CD14-positive monocyte (primary cell): ENCODE measurements around the gene PMEPA1. TPM values are rescaled to one million over a fixed set of nuclear protein-coding genes. Genes with fewer than 3 reads are reported as not detected.

Source experiments
- DNase-seq, 3 donors: peaks; one replicate each; pipeline ENCODE4 v3.0.0-alpha.2; 2011 to 2022
- H2AFZ ChIP-seq: 2 replicates; pipeline ENCODE4 v1.6.0; 2012; ENCODE audit warnings: mild to moderate bottlenecking, low read depth, low read length, inconsistent platforms; ENCODE audit not compliant: insufficient read depth, poor library complexity, severe bottlenecking
- H3K27ac ChIP-seq, 2 donors: 1 replicate in 1 of 2; 2 replicates in 1 of 2; pipeline ENCODE4 v1.5.1; 2012 to 2013; ENCODE audit warnings: low read length in 2 of 2, control low read depth in 1 of 2, inconsistent platforms in 1 of 2, low read depth in 1 of 2, mild to moderate bottlenecking in 1 of 2
- H3K27me3 ChIP-seq, 2 donors: one replicate each; pipeline versions ENCODE4 v1.6.0 to v1.6.1; 2011 to 2013; ENCODE audit warnings: low read length in 2 of 2; ENCODE audit not compliant: control insufficient read depth in 2 of 2, insufficient read depth in 2 of 2
- H3K36me3 ChIP-seq, 2 donors: replicated peaks in 1 of 2; 1 replicate in 1 of 2; 2 replicates in 1 of 2; pipeline versions ENCODE4 v1.5.1 to v1.6.1; 2012 to 2013; ENCODE audit warnings: low read length in 2 of 2, control low read depth in 1 of 2, inconsistent platforms in 1 of 2, mild to moderate bottlenecking in 1 of 2; ENCODE audit not compliant: insufficient read depth in 2 of 2, control insufficient read depth in 1 of 2
- H3K4me1 ChIP-seq, 2 donors: 1 replicate in 1 of 2; 2 replicates in 1 of 2; pipeline versions ENCODE4 v1.5.1 to v1.6.1; 2012 to 2013; ENCODE audit warnings: low read length in 2 of 2, control low read depth in 1 of 2, inconsistent platforms in 1 of 2, mild to moderate bottlenecking in 1 of 2, moderate library complexity in 1 of 2; ENCODE audit not compliant: insufficient read depth in 2 of 2, control insufficient read depth in 1 of 2
- H3K4me2 ChIP-seq: replicated peaks from 2 replicates; pipeline ENCODE3; 2012; ENCODE audit warnings: low read length, moderate library complexity, mild to moderate bottlenecking; ENCODE audit not compliant: poor library complexity, severe bottlenecking; ENCODE audit errors: extremely low read depth
- H3K4me3 ChIP-seq, 3 experiments: fragments of 200-600 bp in 1 of 3; sonication (generic) in 1 of 3; replicated peaks in 1 of 3; 1 replicate in 2 of 3; 2 replicates in 1 of 3; pipeline ENCODE4 v1.5.1; 2011 to 2013; ENCODE audit warnings: low read length in 3 of 3, mild to moderate bottlenecking in 3 of 3, control low read depth in 2 of 3, low read depth in 2 of 3, inconsistent platforms in 1 of 3, moderate library complexity in 1 of 3
- H3K79me2 ChIP-seq: 2 replicates; pipeline ENCODE4 v1.6.0; 2012; ENCODE audit warnings: mild to moderate bottlenecking, control low read depth, inconsistent platforms, low read length, moderate library complexity; ENCODE audit not compliant: insufficient read depth
- H3K9ac ChIP-seq: 2 replicates; pipeline ENCODE4 v1.6.0; 2017; ENCODE audit warnings: low read length, mild to moderate bottlenecking; ENCODE audit not compliant: insufficient read depth, poor library complexity, severe bottlenecking
- H3K9me3 ChIP-seq, 2 donors: replicated peaks in 1 of 2; 1 replicate in 1 of 2; 2 replicates in 1 of 2; pipeline versions ENCODE4 v1.5.1 to v1.6.1; 2012 to 2013; ENCODE audit warnings: low read length in 2 of 2, control low read depth in 1 of 2; ENCODE audit not compliant: control insufficient read depth in 1 of 2, insufficient read depth in 1 of 2
- H4K20me1 ChIP-seq: 2 replicates; pipeline ENCODE4 v1.6.0; 2012; ENCODE audit warnings: mild to moderate bottlenecking, low read length, control low read depth, moderate library complexity; ENCODE audit not compliant: insufficient read depth
- H3K27ac Mint-ChIP-seq, 7 donors: one replicate each; pipeline ENCODE4 v1.8.0; 2020; ENCODE audit warnings: mild to moderate bottlenecking in 7 of 7, mixed read lengths in 7 of 7, moderate library complexity in 6 of 7, inconsistent platforms in 2 of 7
- H3K27me3 Mint-ChIP-seq, 3 donors: one replicate each; pipeline ENCODE4 v1.8.0; 2021 to 2022; ENCODE audit warnings: low read depth in 3 of 3, mild to moderate bottlenecking in 3 of 3, mixed read lengths in 3 of 3, moderate library complexity in 3 of 3, inconsistent platforms in 1 of 3
- H3K36me3 Mint-ChIP-seq, 2 donors: one replicate each; pipeline ENCODE4 v1.8.0; 2020; ENCODE audit warnings: mixed read lengths in 2 of 2, inconsistent platforms in 1 of 2, mild to moderate bottlenecking in 1 of 2
- H3K4me1 Mint-ChIP-seq: one replicate; pipeline ENCODE4 v1.8.0; 2020; ENCODE audit warnings: mild to moderate bottlenecking, mixed read lengths
- H3K4me3 Mint-ChIP-seq, 2 donors: one replicate each; pipeline ENCODE4 v1.8.0; 2020; ENCODE audit warnings: mild to moderate bottlenecking in 2 of 2, mixed read lengths in 2 of 2, moderate library complexity in 1 of 2
- H3K9me3 Mint-ChIP-seq, 7 donors: one replicate each; pipeline ENCODE4 v1.8.0; 2020 to 2022; ENCODE audit warnings: mixed read lengths in 7 of 7, mild to moderate bottlenecking in 6 of 7, moderate library complexity in 6 of 7, inconsistent platforms in 2 of 7
- WGBS: methylation state at CpG from one replicate; pipeline ENCODE4 v1.1.5; 2013; ENCODE audit warnings: missing lambda C conversion rate; ENCODE audit not compliant: insufficient coverage; 5-methylcytosine and 5-hydroxymethylcytosine counted together
- intact Hi-C, 2 donors: fragments of 100-400 bp; cut with micrococcal nuclease; formaldehyde crosslinking; loops; one replicate each; pipeline versions ENCODE4 v1.15.0 to v1.15.1; 2023
- polyA plus RNA-seq, 3 donors: library from polyadenylated mRNA; depleted of rRNA in 1 of 3; unstranded in 2 of 3; stranded (reverse) in 1 of 3; fragments of 300-500 nt in 2 of 3; fragments of >200 nt in 1 of 3; fragmentation: Illumina TruSeq in 2 of 3; gene quantifications; 1 replicate in 2 of 3; 2 replicates in 1 of 3; pipeline ENCODE4 v1.2.3, GENCODE V29; 2012 to 2021
- TF ChIP-seq, protein P1 (sequence below): fragments of 200-600 bp; IDR thresholded peaks from one replicate; pipeline ENCODE4 v1.8.0; 2022; ENCODE audit warnings: antibody characterized with exemption, mild to moderate bottlenecking

The PMEPA1 gene
- polyA plus RNA-seq, 3 donors = 0.12 to 0.73 (median 0.59) TPM

GRCh38 chr20:57611586-57612311, 98.1 kb downstream of the PMEPA1 start:
- Histone ChIP-seq H3K9ac (no peak overlapping the region), H3K9me3 (no peaks in the 10 kb centered on the region), H2AFZ (no peak overlapping the region), H3K4me2 (no peak overlapping the region), H3K4me3 (no peak overlapping the region), H3K27me3 (no peaks in the 10 kb centered on the region), H3K27ac (no peak overlapping the region), H3K79me2 (no peaks in the 10 kb centered on the region), H3K4me1 (no peaks in the 10 kb centered on the region), H3K36me3 (peaks cover 2 to 29% of the 10 kb centered on the region in 2 donors), H4K20me1 (no peaks in the 10 kb centered on the region)
- intact Hi-C loops = no loop called here
- H3K27ac Mint-ChIP-seq = peak overlapping the region in 1 of 7 donors; percentile 42
- peaks cover 9 to 63% of the 10 kb centered on the region in 2 donors for H3K36me3 Mint-ChIP-seq
- DNase-seq = no peak
- H3K27me3 Mint-ChIP-seq = peaks cover 6 to 29% (median 16%) of the 10 kb centered on the region in 3 donors
- no peak overlapping the region for H3K4me3 Mint-ChIP-seq
- TF ChIP-seq, protein P1, sequence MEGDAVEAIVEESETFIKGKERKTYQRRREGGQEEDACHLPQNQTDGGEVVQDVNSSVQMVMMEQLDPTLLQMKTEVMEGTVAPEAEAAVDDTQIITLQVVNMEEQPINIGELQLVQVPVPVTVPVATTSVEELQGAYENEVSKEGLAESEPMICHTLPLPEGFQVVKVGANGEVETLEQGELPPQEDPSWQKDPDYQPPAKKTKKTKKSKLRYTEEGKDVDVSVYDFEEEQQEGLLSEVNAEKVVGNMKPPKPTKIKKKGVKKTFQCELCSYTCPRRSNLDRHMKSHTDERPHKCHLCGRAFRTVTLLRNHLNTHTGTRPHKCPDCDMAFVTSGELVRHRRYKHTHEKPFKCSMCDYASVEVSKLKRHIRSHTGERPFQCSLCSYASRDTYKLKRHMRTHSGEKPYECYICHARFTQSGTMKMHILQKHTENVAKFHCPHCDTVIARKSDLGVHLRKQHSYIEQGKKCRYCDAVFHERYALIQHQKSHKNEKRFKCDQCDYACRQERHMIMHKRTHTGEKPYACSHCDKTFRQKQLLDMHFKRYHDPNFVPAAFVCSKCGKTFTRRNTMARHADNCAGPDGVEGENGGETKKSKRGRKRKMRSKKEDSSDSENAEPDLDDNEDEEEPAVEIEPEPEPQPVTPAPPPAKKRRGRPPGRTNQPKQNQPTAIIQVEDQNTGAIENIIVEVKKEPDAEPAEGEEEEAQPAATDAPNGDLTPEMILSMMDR = no peak
- peaks cover under 1% of the 10 kb centered on the region for H3K4me1 Mint-ChIP-seq
- H3K9me3 Mint-ChIP-seq = peaks cover 0 to 3% (median 0%) of the 10 kb centered on the region in 7 donors
- 91% methylated on average over 13 of the region's 18 CpGs for WGBS

DNA sequence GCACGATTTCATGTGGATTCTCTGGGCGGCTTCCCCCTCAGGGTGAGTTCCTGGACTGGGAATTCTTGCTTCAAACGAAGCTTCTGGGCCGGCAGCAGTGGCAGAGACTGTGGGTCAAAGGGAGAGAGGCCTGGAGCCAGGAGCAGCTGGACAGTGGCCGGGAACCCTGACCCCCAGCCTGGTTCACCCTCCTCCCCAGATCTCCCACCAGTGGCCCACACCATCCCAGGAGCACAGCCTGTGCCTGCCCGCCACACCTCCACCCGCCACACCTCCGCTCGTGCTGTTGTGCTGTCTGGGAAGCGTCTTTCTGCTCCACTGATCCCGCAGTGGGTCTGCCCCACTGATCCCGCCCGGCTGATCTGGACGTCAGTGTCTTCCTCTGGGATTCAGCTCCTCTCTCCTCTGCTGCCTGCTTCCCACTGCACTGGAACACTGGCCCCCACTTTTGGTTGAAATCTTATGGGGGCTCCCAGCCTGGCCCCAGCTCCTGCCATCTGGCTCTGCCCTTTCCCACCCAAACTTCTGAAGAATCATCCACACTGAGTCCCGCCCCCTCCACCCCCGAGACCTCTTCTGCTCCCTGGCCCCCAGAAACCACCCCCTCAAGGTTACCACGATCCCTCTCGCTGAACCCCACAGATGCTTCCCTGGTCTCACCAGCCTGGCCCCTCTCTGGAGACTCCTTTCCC, 99.4 kb downstream of the PMEPA1 start:
- Mint-ChIP-seq H3K4me1 (no peaks in the 10 kb centered on the region), H3K4me3 (peak overlapping the region in 1 of 2 donors; percentile 28), H3K27me3 (peaks cover 6 to 30% (median 8%) of the 10 kb centered on the region in 3 donors), H3K27ac (peak overlapping the region in 1 of 7 donors; percentile 11), H3K36me3 (peaks cover 9 to 58% of the 10 kb centered on the region in 2 donors), H3K9me3 (peaks cover 0 to 3% (median 0%) of the 10 kb centered on the region in 7 donors)
- Histone ChIP-seq H4K20me1 (no peaks in the 10 kb centered on the region), H3K9me3 (no peaks in the 10 kb centered on the region), H3K27ac (no peak overlapping the region), H3K79me2 (no peaks in the 10 kb centered on the region), H3K36me3 (peaks cover under 1 to 23% of the 10 kb centered on the region in 2 donors), H3K9ac (no peak overlapping the region), H2AFZ (no peak overlapping the region), H3K27me3 (no peaks in the 10 kb centered on the region), H3K4me1 (no peaks in the 10 kb centered on the region), H3K4me3 (no peak overlapping the region), H3K4me2 (no peak overlapping the region)
- DNase-seq = no peak
- intact Hi-C loops = no loop called here
- TF ChIP-seq, protein P1 = no peak
- WGBS = 96% methylated on average over 15 of the region's 18 CpGs
